MG63 (cell line): ENCODE data around the gene KLK2. TPM values are rescaled to one million over a fixed set of nuclear protein-coding genes. Genes with fewer than 3 reads are reported as not detected.

ENCODE experiments used
- DNase-seq: peaks from one replicate; pipeline ENCODE4 v3.0.0-alpha.2; 2020
- H3K27me3 ChIP-seq: fragments of 250-450 bp; sonication (Bioruptor Pico); 2 replicates; pipeline ENCODE4 v1.5.1; 2020; ENCODE audit warnings: mild to moderate bottlenecking, moderate library complexity
- H3K36me3 ChIP-seq: fragments of 250-450 bp; sonication (Bioruptor Pico); 2 replicates; pipeline ENCODE4 v1.5.1; 2020; ENCODE audit warnings: mild to moderate bottlenecking, moderate library complexity
- H3K4me3 ChIP-seq: fragments of 250-450 bp; sonication (Bioruptor Pico); 2 replicates; pipeline ENCODE4 v1.5.1; 2020; ENCODE audit warnings: mild to moderate bottlenecking, moderate library complexity
- H3K9me3 ChIP-seq: fragments of 250-450 bp; sonication (Bioruptor Pico); 2 replicates; pipeline ENCODE4 v1.5.1; 2020; ENCODE audit warnings: mild to moderate bottlenecking, moderate library complexity
- total RNA-seq: library from RNA; depleted of rRNA; stranded (reverse); fragments of >200 nt; shearing (Covaris generic); gene quantifications from 2 replicates; pipeline ENCODE4 v1.2.3, GENCODE V29; 2014; ENCODE audit warnings: low replicate concordance

Gene KLK2
- total RNA-seq, 1 experiment from 2014 or later: not detected

GRCh38 chr19:50899569-50899968, 26.3 kb downstream of the KLK2 start:
- Histone ChIP-seq H3K36me3 (no peaks in the 10 kb centered on the region), H3K27me3 (peaks cover 15% of the 10 kb centered on the region), H3K4me3 (no peak overlapping the region), H3K9me3 (no peaks in the 10 kb centered on the region)
- DNase-seq: no peak

- H3K36me3 ChIP-seq: no peaks in the 10 kb centered on the region
- H3K9me3 ChIP-seq: no peaks in the 10 kb centered on the region
- H3K27me3 ChIP-seq: peaks cover 25% of the 10 kb centered on the region
- H3K4me3 ChIP-seq: no peak overlapping the region
- DNase-seq: no peak
Observed at GRCh38 chr19:50902640-50903039, 29.4 kb downstream of the KLK2 start.

GRCh38 chr19:50906217-50906616, 33.0 kb downstream of the KLK2 start:
- Histone ChIP-seq H3K9me3 (no peaks in the 10 kb centered on the region), H3K4me3 (no peak overlapping the region), H3K27me3 (peaks cover 56% of the 10 kb centered on the region), H3K36me3 (no peaks in the 10 kb centered on the region)
- no peak for DNase-seq

GRCh38 chr19:50908336-50908735, 35.1 kb downstream of the KLK2 start:
- Histone ChIP-seq H3K4me3 (no peak overlapping the region), H3K27me3 (peaks cover 67% of the 10 kb centered on the region), H3K36me3 (no peaks in the 10 kb centered on the region), H3K9me3 (no peaks in the 10 kb centered on the region)
- no peak for DNase-seq

- Histone ChIP-seq H3K9me3 (no peaks in the 10 kb centered on the region), H3K27me3 (peaks cover 68% of the 10 kb centered on the region)
- DNase-seq: peak; percentile 73
Observed at GRCh38 chr19:50909240-50910070, 36.2 kb downstream of the KLK2 start.

GRCh38 chr19:50910722-50911121, 37.5 kb downstream of the KLK2 start:
- no peak for DNase-seq
- Histone ChIP-seq H3K9me3 (no peaks in the 10 kb centered on the region), H3K4me3 (no peak overlapping the region), H3K36me3 (no peaks in the 10 kb centered on the region), H3K27me3 (peaks cover 75% of the 10 kb centered on the region)

More at GRCh38 chr19:50909240-50910070, 36.2 kb downstream of the KLK2 start:
- Histone ChIP-seq H3K36me3 (no peaks in the 10 kb centered on the region), H3K4me3 (no peak overlapping the region)

GRCh38 chr19:50911206-50912101, 38.2 kb downstream of the KLK2 start, which contains the start of gene KLK4:
KLK4 (minus strand) TSS chr19:50911395; CDS start chr19:50910738, 657 bp downstream.
- Histone ChIP-seq H3K9me3 (no peaks in the 10 kb centered on the region), H3K36me3 (no peaks in the 10 kb centered on the region), H3K4me3 (no peak within 1 kb of the TSS), H3K27me3 (peaks cover 78% of the 10 kb centered on the region)
- no peak for DNase-seq

GRCh38 chr19:50912102-50912599, 38.9 kb downstream of the KLK2 start:
- DNase-seq: no peak
- no peak overlapping the region for H3K4me3 ChIP-seq
- peaks cover 82% of the 10 kb centered on the region for H3K27me3 ChIP-seq
- no peaks in the 10 kb centered on the region for H3K9me3 ChIP-seq
- H3K36me3 ChIP-seq: no peaks in the 10 kb centered on the region

- H3K36me3 ChIP-seq: no peaks in the 10 kb centered on the region
- H3K4me3 ChIP-seq: no peak overlapping the region
- peaks cover 82% of the 10 kb centered on the region for H3K27me3 ChIP-seq
- no peak for DNase-seq
- no peaks in the 10 kb centered on the region for H3K9me3 ChIP-seq
Observed at GRCh38 chr19:50912727-50913716, 39.8 kb downstream of the KLK2 start.

- no peak for DNase-seq
- H3K27me3 ChIP-seq: peaks cover 81% of the 10 kb centered on the region
Observed at GRCh38 chr19:50916069-50916468, 42.8 kb downstream of the KLK2 start.

GRCh38 chr19:50921426-50922316, 48.4 kb downstream of the KLK2 start:
- no peaks in the 10 kb centered on the region for H3K9me3 ChIP-seq
- no peaks in the 10 kb centered on the region for H3K36me3 ChIP-seq
- DNase-seq: no peak
- H3K27me3 ChIP-seq: peaks cover 49% of the 10 kb centered on the region
- H3K4me3 ChIP-seq: no peak overlapping the region

More at GRCh38 chr19:50916069-50916468, 42.8 kb downstream of the KLK2 start:
- Histone ChIP-seq H3K4me3 (no peak overlapping the region), H3K36me3 (no peaks in the 10 kb centered on the region), H3K9me3 (no peaks in the 10 kb centered on the region)

GRCh38 chr19:50922317-50922853, 49.1 kb downstream of the KLK2 start:
- no peak overlapping the region for H3K4me3 ChIP-seq
- peak; percentile 72 for DNase-seq

GRCh38 chr19:50924586-50924985, 51.3 kb downstream of the KLK2 start:
- H3K36me3 ChIP-seq: no peaks in the 10 kb centered on the region
- no peak overlapping the region for H3K4me3 ChIP-seq
- peaks cover 1% of the 10 kb centered on the region; the same call in 1 of the 2 replicates for H3K9me3 ChIP-seq
- H3K27me3 ChIP-seq: peaks cover 24% of the 10 kb centered on the region
- no peak for DNase-seq

More at GRCh38 chr19:50922317-50922853, 49.1 kb downstream of the KLK2 start:
- Histone ChIP-seq H3K27me3 (peaks cover 42% of the 10 kb centered on the region), H3K36me3 (no peaks in the 10 kb centered on the region), H3K9me3 (no peaks in the 10 kb centered on the region)

- Histone ChIP-seq H3K36me3 (no peaks in the 10 kb centered on the region), H3K4me3 (no peak overlapping the region), H3K27me3 (peaks cover 12% of the 10 kb centered on the region), H3K9me3 (peaks cover 2% of the 10 kb centered on the region; the same call in 1 of the 2 replicates)
- no peak for DNase-seq
Observed at GRCh38 chr19:50925734-50926133, 52.5 kb downstream of the KLK2 start.

- no peak for DNase-seq
- Histone ChIP-seq H3K36me3 (no peaks in the 10 kb centered on the region), H3K9me3 (peaks cover 2% of the 10 kb centered on the region; the same call in 1 of the 2 replicates), H3K27me3 (peaks cover 10% of the 10 kb centered on the region), H3K4me3 (no peak overlapping the region)
Observed at GRCh38 chr19:50926144-50926543, 52.9 kb downstream of the KLK2 start.
